ENCODE results near the gene DES.

DES gene

GRCh38 chr2:219419331-219420197, 1.4 kb downstream of the DES start:
- DNase-seq (ENCODE audit: low spot score) = no peak

GRCh38 chr2:219420687-219421086, 2.5 kb downstream of the DES start:
- DNase-seq (ENCODE audit: low spot score) = no peak

GRCh38 chr2:219421323-219421722, 3.1 kb downstream of the DES start:
- no peak for DNase-seq (ENCODE audit: low spot score)

GRCh38 chr2:219422952-219423534, 4.9 kb downstream of the DES start:
- DNase-seq (ENCODE audit: low spot score) = no peak

- no peak for DNase-seq (ENCODE audit: low spot score)
Measured at GRCh38 chr2:219423652-219424377, 5.6 kb downstream of the DES start.

GRCh38 chr2:219425238-219426067, 7.3 kb downstream of the DES start:
- no peak for DNase-seq (ENCODE audit: low spot score)

GRCh38 chr2:219426068-219426443, 7.9 kb downstream of the DES start:
- no peak for DNase-seq (ENCODE audit: low spot score)

- no peak for DNase-seq (ENCODE audit: low spot score)
Measured at GRCh38 chr2:219426534-219427136, 8.5 kb downstream of the DES start.

GRCh38 chr2:219428469-219428868, 10.3 kb downstream of the DES start:
- no peak for DNase-seq (ENCODE audit: low spot score)

GRCh38 chr2:219429958-219430606, 11.9 kb downstream of the DES start:
- no peak for DNase-seq (ENCODE audit: low spot score)

- no peak for DNase-seq (ENCODE audit: low spot score)
Measured at GRCh38 chr2:219430633-219431615, 12.7 kb downstream of the DES start.

GRCh38 chr2:219433666-219434467, 15.7 kb downstream of the DES start:
- DNase-seq (ENCODE audit: low spot score) = no peak

- DNase-seq (ENCODE audit: low spot score) = no peak
Measured at GRCh38 chr2:219434468-219434717, 16.2 kb downstream of the DES start.

GRCh38 chr2:219434718-219435525, 16.7 kb downstream of the DES start, which contains the start of gene SPEG:
SPEG (plus strand) TSS chr2:219434843; CDS start chr2:219434978, 135 bp downstream.
- no peak for DNase-seq (ENCODE audit: low spot score)

GRCh38 chr2:219435701-219436100, 17.5 kb downstream of the DES start:
- no peak for DNase-seq (ENCODE audit: low spot score)

- DNase-seq (ENCODE audit: low spot score) = no peak
Measured at GRCh38 chr2:219436491-219436890, 18.3 kb downstream of the DES start.

- no peak for DNase-seq (ENCODE audit: low spot score)
Measured at GRCh38 chr2:219437141-219437540, 19.0 kb downstream of the DES start.

- DNase-seq (ENCODE audit: low spot score) = no peak
Measured at GRCh38 chr2:219437690-219438206, 19.6 kb downstream of the DES start.

All from CD4-positive, alpha-beta T cell treated with Interleukin-2 at 100 ng/mL for 4 hours (primary cell).